Measurements from ENCODE around the gene ACBD3. TPM values are rescaled to one million over a fixed set of nuclear protein-coding genes. Genes with fewer than 3 reads are reported as not detected.

Gene ACBD3
- polyA plus RNA-seq, 1 of the 3 experiments (the other 2 are of a cell fraction), result 17.8 TPM

DNA sequence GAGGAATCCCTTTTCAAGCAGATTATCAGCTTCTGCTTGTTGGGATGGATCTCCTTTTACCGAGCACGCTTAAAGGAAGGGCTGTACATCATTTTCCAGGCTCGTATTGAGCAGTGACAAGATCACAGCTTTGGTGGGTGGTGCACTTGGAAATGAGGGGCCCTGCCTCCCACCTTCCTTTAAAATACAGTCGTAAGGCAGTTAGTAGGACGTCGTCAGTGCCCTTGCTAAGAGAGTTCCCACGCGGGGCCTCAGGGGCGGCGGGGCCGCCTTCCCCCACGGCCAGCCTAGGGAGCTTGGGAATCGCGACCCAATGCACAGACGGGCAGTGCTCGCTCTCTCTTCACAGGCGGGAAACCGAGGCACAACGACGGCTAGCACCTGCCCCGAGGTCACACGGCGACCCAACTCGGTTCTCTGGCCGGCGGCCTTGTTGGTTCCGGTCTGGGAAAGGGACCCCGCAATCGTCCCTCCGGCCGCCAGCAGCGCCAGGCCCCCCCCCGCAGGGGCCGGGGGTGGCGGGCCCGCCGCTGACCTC is 65.4 kb downstream of the ACBD3 start:
- CTCF ChIA-PET, result interaction anchor here (0.6 to 5.7 kb wide), 20 partner anchors 11 to 212 kb away, joined by 3 to 104 read pairs (median 4); partner anchors contain the start of gene H3-3A
- Histone ChIP-seq H3K27ac (ENCODE audit: low read depth in 2 of 2, low read length in 1 of 2) (no peak overlapping the region), H2AFZ (ENCODE audit: low read depth) (no peak overlapping the region), H3K4me3 (ENCODE audit: low read depth in 2 of 2, low read length in 1 of 2) (peak overlapping the region; percentile 64 to 73; a peak in 3 of 4 replicates), H3K27me3 (ENCODE audit: insufficient read depth) (no peaks in the 10 kb centered on the region), H3K9me2 (no peaks in the 10 kb centered on the region), H3K4me1 (ENCODE audit: control insufficient read depth in 1 of 2, insufficient read depth in 2 of 2, low read depth in 1 of 2, low read length in 1 of 2) (peaks cover 0 to 15% of the 10 kb centered on the region in 2 experiments; a peak in 2 of 4 replicates), H3K79me2 (ENCODE audit: insufficient read depth) (no peaks in the 10 kb centered on the region), H3F3A (replicated peaks; ENCODE audit: insufficient read depth) (peaks cover 9% of the 10 kb centered on the region), H3K9ac (no peak overlapping the region), H3K36me3 (replicated peaks in 1 of 2; ENCODE audit: control insufficient read depth in 1 of 2, insufficient read depth in 2 of 2, low read length in 1 of 2) (no peaks in the 10 kb centered on the region), H3K4me2 (peak overlapping the region; percentile 82; the same call in 1 of the 2 replicates), H3K9me3 (no peaks in the 10 kb centered on the region), H4K20me1 (ENCODE audit: insufficient read depth) (no peaks in the 10 kb centered on the region)
- TF ChIP-seq FOXM1 (IDR thresholded peaks at IDR 0.05; ENCODE audit: low read depth), result no peak
- no peak for TF ChIP-seq RCOR1 (IDR thresholded peaks at IDR 0.05; ENCODE audit: low read length)
- WGBS (ENCODE audit: low lambda C conversion rate), result 42% methylated on average over 22 of the region's 37 CpGs
- POLR2A ChIA-PET, result interaction anchor here (1.2 to 1.3 kb wide), 2 partner anchors 11 to 59 kb away, joined by 4 to 7 read pairs; partner anchors contain the start of gene H3-3A
- no peak for DNase-seq

GRCh38 chr1:226120398-226120797 is 66.1 kb downstream of the ACBD3 start:
- no peak overlapping the region for H3K9ac ChIP-seq
- no peaks in the 10 kb centered on the region for H4K20me1 ChIP-seq (ENCODE audit: insufficient read depth)
- H3K4me3 ChIP-seq (ENCODE audit: low read depth in 2 of 2, low read length in 1 of 2), result no peak overlapping the region
- peaks cover 0 to 14% of the 10 kb centered on the region in 2 experiments; a peak in 2 of 4 replicates for H3K4me1 ChIP-seq (ENCODE audit: control insufficient read depth in 1 of 2, insufficient read depth in 2 of 2, low read depth in 1 of 2, low read length in 1 of 2)
- no peaks in the 10 kb centered on the region for H3K9me2 ChIP-seq
- no peak overlapping the region for H2AFZ ChIP-seq (ENCODE audit: low read depth)
- H3K4me2 ChIP-seq, result no peak overlapping the region
- POLR2A ChIA-PET, result interaction anchor here (1.2 to 1.3 kb wide), 2 partner anchors 10 to 58 kb away, joined by 4 to 7 read pairs; partner anchors contain the start of gene H3-3A
- no peaks in the 10 kb centered on the region for H3K36me3 ChIP-seq (replicated peaks in 1 of 2; ENCODE audit: control insufficient read depth in 1 of 2, insufficient read depth in 2 of 2, low read length in 1 of 2)
- no peaks in the 10 kb centered on the region for H3K9me3 ChIP-seq
- no peak overlapping the region for H3K27ac ChIP-seq (ENCODE audit: low read depth in 2 of 2, low read length in 1 of 2)
- CTCF ChIA-PET, result interaction anchor here (0.7 to 5.7 kb wide), 18 partner anchors 10 to 348 kb away, joined by 3 to 104 read pairs (median 4); partner anchors contain the start of gene H3-3A
- H3F3A ChIP-seq (replicated peaks; ENCODE audit: insufficient read depth), result peaks cover 9% of the 10 kb centered on the region
- H3K27me3 ChIP-seq (ENCODE audit: insufficient read depth), result no peaks in the 10 kb centered on the region
- H3K79me2 ChIP-seq (ENCODE audit: insufficient read depth), result no peaks in the 10 kb centered on the region
- no peak for TF ChIP-seq YY1 (IDR thresholded peaks at IDR 0.05; ENCODE audit: low read depth)
- no peak for DNase-seq
- WGBS (ENCODE audit: low lambda C conversion rate), result 79% methylated on average over 4 of the region's 5 CpGs

DNA sequence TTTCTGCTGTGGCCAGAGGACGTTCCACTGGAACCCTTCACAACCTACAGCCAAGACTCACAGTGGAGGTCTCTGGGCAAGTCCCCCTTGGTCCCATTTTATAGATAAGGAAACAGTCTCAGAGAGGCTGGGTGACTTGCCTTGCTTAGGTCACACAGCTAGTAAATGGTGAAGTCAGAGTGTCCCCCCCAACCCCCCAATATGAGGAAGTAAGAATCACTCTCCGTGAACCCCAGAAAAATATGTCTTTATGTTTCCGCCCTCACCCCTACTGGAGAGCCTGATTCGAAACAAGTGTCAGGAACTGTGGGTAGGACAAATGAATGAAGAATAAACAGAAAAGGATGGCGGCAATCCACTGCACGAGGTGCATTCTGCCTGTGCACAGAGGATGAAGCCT is 67.4 kb downstream of the ACBD3 start:
- Histone ChIP-seq H3K79me2 (ENCODE audit: insufficient read depth) (no peaks in the 10 kb centered on the region), H4K20me1 (ENCODE audit: insufficient read depth) (no peaks in the 10 kb centered on the region), H3K9me2 (no peaks in the 10 kb centered on the region), H3K9ac (no peak overlapping the region), H3K4me2 (no peak overlapping the region), H3K36me3 (replicated peaks in 1 of 2; ENCODE audit: control insufficient read depth in 1 of 2, insufficient read depth in 2 of 2, low read length in 1 of 2) (no peaks in the 10 kb centered on the region), H3K27ac (ENCODE audit: low read depth in 2 of 2, low read length in 1 of 2) (no peak overlapping the region), H3K4me1 (ENCODE audit: control insufficient read depth in 1 of 2, insufficient read depth in 2 of 2, low read depth in 1 of 2, low read length in 1 of 2) (peaks cover 0 to 8% of the 10 kb centered on the region in 2 experiments; a peak in 1 of 4 replicates), H2AFZ (ENCODE audit: low read depth) (no peak overlapping the region), H3K27me3 (ENCODE audit: insufficient read depth) (no peaks in the 10 kb centered on the region), H3F3A (replicated peaks; ENCODE audit: insufficient read depth) (peaks cover 9% of the 10 kb centered on the region), H3K4me3 (ENCODE audit: low read depth in 2 of 2, low read length in 1 of 2) (no peak overlapping the region), H3K9me3 (no peaks in the 10 kb centered on the region)
- no peak for DNase-seq
- CTCF ChIA-PET, result interaction anchor here (1.4 to 5.7 kb wide), 5 partner anchors 9 to 347 kb away, joined by 3 to 104 read pairs (median 11); partner anchors contain the start of gene H3-3A
- WGBS (ENCODE audit: low lambda C conversion rate), result 87% methylated on average over 6 of the region's 6 CpGs
- POLR2A ChIA-PET, result interaction anchor here (1.2 to 2.2 kb wide), 2 partner anchors 10 to 36 kb away, joined by 3 to 8 read pairs; no protein-coding TSS in a partner anchor
- TF ChIP-seq RFX5 (IDR thresholded peaks at IDR 0.05; ENCODE audit: low read length) (no peak), USF2 (IDR thresholded peaks at IDR 0.05; ENCODE audit: borderline replicate concordance, low read depth, low read length) (no peak), RCOR1 (IDR thresholded peaks at IDR 0.05; ENCODE audit: low read length) (no peak), FOSL2 (IDR thresholded peaks at IDR 0.05; ENCODE audit: borderline replicate concordance, low read depth) (no peak)
